MM.1S (cell line): ENCODE data around the gene RNLS.

Experiments used
- EZH2 ChIP-seq: fragments of 300-600 bp; sonication (generic); optimal IDR thresholded peaks from 2 replicates; pipeline ENCODE3; 2017; ENCODE audit warnings: low read depth, mild to moderate bottlenecking, antibody characterized with exemption, low read length, mixed read lengths
- TF ChIP-seq, protein P1 (sequence below): fragments of 300-600 bp; sonication (generic); IDR thresholded peaks from 2 replicates; pipeline ENCODE4 v1.5.1; 2016; ENCODE audit warnings: antibody characterized with exemption, low read length, mixed read lengths

DNA sequence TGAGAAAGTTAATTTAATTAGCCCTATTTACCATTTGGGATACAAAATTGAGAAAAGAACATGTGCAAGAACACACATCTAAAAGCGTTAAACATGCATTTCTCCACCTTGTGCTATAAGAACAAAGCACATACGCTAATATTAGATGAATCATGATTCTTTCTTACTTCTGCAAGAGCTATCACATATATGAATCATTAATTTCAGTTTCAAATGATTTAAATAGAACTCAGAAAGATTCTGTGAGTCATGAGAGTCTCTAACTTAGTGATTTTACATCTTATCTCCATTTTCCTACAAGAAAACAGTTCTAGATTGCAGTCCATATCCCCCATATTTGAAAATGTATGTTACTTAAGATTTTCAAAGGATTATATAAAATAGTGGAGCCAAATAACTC, 173.9 kb downstream of the RNLS start:
- TF ChIP-seq, protein P1, sequence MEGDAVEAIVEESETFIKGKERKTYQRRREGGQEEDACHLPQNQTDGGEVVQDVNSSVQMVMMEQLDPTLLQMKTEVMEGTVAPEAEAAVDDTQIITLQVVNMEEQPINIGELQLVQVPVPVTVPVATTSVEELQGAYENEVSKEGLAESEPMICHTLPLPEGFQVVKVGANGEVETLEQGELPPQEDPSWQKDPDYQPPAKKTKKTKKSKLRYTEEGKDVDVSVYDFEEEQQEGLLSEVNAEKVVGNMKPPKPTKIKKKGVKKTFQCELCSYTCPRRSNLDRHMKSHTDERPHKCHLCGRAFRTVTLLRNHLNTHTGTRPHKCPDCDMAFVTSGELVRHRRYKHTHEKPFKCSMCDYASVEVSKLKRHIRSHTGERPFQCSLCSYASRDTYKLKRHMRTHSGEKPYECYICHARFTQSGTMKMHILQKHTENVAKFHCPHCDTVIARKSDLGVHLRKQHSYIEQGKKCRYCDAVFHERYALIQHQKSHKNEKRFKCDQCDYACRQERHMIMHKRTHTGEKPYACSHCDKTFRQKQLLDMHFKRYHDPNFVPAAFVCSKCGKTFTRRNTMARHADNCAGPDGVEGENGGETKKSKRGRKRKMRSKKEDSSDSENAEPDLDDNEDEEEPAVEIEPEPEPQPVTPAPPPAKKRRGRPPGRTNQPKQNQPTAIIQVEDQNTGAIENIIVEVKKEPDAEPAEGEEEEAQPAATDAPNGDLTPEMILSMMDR: no peak
- TF ChIP-seq EZH2: no peak
